ENCODE results near the gene CEND1.

Gene CEND1

DNA sequence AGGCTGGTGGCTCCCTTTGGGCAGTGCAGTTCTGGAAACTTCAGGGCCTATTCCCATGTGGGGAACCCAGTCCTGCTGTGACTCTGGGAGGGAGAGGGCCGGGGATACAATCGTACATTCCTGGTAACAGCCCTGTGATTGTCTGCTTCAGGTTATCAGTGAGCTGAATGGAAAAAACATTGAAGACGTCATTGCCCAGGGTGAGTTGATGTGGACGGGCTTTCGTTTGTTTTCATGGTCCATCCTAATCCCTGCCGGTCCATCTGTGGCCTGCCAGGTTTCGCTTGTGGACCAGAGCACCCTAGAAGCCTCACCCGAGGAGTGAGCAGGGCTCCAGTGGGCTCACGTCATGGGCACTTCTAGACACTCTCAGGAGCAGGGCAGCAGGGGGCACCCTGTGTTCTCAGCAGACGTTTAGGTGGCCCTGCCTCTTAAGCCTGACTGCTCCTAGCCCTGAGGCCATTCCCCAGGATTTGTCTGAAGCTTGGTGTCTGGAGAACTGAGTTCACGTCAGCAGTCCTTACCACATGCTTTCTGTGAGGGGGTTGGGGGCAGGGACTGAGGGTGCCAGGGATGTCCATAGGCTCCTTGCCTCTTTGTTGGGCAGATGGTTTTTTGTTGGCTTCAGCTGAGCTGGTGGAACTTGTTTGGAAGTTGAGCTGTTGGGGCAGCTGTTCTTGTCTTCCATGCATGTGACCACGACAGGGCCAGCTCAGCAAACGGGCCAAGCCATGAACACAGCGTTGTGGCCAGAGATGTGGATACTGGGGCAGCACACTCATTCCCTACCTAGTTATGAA is 21.8 kb upstream of the CEND1 start:
- no peak for DNase-seq (ENCODE audit: low read depth in 2 of 2)

DNA sequence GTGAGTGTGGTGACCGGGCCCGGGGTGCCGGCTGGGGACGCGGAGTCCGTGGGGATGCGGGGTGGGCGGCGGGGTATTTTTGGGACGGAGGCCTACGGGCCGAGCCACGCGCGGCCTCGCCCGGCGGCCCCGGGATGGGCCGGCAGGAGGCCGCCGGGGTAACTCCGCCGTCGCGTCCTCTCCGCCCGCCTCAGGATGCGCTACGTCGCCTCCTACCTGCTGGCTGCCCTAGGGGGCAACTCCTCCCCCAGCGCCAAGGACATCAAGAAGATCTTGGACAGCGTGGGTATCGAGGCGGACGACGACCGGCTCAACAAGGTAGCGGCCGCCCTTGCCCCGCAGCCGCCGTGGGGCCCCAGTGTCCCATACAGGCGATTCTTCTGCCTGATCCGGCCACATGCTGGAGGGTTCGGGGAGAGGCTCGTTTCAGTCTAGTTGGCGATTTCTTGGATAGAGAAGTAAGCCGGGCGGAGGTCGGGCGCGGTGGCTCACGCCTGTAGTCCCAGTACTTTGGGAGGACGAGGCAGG is 20.2 kb upstream of the CEND1 start:
- no peak for DNase-seq (ENCODE audit: low read depth in 2 of 2)

DNA sequence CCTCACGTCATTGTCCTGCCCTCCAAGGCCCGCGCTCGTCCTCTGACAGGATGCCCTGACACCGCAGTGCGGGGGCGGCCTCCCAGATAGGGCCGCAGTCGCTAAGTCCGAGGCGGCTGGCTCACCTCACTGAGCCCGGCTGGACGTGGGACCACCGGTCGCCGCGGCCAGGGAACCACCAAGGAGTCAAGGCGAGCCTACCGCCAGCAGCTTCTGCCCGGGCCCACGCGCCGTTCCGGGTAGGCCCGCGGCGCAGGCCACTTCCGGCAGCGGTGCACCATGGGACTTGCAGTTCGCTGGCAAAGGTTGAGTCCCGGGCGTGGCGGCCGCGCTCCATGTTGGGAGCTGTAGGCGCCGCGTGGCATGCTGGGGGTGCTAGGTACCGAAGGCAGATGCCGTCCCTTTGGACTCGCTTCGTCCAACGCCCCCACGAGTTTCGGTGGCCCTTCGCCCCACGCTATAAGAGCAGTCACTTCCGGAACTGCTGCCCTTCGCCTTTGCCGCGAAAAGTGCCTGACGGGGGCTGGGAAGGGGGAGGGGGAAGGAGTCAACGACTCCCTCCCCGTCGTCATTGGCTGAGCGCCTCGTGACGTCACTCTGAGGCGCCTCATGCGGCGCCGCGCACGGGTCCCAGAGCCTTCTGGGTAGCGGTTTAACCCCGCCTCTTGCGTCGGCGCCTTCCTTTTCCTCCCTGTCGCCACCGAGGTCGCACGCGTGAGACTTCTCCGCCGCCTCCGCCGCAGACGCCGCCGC is 19.6 kb upstream of the CEND1 start, which contains the start of gene RPLP2:
RPLP2 (plus strand) TSS at position 681 of the 753 bp plus-strand sequence. CDS start 268 bp downstream, outside the sequence.
- peak; percentile 93 to 94 for DNase-seq (ENCODE audit: low read depth in 2 of 2)

DNA sequence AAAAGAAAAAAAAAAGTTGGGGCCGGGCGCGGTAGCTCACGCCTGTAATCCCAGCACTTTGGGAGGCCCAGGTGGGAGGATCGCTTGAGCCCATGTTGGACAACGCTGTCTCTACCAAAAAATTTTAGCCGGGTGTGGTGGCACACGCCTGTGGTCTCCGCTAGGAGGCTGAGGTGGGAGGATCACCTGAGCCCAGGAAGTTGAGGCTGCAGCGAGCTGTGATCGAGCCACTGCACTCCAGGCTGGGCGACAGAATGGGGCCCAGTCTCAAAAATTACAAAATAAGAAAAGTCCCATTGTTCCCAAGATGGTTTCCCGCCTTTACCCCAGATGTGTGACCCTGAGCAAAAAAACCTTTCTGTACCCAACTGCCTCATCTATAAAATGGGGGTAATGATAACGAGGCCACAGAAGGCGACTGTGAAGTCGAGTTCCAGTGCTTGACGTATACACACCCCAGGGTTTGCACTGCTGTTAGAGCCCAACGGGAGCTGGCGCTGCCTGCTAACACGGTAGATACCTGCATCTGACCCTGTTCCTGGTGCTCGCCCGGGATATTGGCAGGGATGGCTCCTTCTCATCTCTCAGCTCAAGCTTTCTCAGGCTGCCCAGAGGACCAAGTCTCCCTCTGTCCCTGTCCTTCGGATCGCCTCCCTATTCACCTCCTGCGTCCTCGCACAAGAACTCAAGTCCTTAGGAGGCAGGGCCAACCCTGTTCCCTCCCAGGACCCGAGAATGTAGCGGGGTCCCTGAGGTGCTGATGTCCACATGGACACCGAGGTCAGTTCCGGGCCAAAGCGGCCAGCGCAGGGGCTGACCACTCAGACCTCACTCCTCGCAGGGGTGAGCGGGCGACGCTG is 18.8 kb upstream of the CEND1 start:
- no peak for DNase-seq (ENCODE audit: low read depth in 2 of 2)

DNA sequence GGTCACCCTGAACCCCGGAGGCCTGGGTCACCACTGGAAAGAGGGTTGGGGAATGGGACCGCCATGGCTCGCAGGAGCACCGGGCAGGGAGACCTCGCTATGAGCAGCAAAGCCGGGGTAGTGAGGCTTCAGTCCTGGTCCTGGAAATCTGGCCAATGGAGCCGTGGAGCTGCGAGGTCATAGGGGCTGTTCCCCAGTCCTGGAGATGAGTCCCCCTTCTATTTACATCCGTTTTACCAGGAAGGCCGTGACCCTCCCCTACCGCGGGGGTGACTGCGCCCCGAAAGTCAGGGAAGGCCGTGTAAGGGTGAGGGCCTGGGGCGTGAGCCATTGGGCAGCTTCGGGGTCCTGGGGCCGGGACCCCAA is 14.7 kb upstream of the CEND1 start:
- no peak for DNase-seq (ENCODE audit: low read depth in 2 of 2)

DNA sequence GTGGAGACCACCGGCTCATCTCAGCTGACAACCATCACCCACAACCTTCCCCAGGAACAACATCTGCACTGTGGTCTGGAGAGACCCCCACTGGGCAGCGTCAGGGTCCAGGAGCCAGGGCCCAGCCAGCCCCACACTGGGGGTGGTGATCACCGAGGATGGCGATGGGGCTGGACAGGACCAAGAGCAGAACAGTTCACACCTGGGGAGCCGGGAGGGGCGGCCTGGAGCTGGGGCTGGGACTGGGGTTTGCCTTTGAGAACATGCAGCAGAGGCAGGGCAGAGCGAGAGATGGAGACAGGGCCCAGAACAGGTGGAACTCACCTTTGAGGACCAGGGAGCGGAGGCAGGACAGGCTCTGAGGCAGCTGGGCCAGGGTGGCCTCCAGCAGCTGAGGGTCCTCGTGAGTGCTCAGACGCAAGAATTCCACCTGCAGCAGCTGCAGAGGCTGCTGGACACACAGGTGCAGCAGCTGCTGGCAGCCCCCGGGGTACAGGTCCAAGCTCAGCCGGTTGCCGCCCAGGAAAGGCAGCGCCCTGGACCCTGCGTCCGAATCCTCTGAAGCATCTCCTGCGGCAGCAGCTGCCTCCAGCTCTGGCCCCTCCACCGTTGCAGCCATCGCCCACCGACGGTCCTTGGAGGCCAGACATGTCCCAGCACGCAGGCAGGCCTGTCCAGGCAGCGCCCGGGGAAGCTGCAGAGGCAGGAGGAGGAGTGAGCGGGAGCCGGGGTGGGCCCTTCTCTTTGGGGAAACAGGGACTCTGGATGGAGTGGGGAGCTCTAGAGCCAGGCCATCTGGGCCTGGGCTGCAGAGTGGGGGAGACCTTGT is 14.1 kb upstream of the CEND1 start:
- no peak for DNase-seq (ENCODE audit: low read depth in 2 of 2)

DNA sequence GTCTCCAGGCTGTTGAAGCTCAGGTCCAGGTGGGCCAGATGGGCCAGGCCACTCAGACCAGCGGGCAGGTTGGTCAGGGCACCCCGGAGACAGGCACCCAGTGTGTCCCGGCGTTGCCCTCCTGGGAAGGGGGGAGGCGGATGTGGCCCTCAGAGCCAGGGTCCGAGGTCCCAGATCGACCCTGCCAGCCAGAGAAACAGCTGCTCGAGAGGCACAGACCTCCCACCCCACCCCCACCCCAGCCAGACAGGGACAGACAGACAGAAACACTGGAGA is 13.5 kb upstream of the CEND1 start:
- no peak for DNase-seq (ENCODE audit: low read depth in 2 of 2)

DNA sequence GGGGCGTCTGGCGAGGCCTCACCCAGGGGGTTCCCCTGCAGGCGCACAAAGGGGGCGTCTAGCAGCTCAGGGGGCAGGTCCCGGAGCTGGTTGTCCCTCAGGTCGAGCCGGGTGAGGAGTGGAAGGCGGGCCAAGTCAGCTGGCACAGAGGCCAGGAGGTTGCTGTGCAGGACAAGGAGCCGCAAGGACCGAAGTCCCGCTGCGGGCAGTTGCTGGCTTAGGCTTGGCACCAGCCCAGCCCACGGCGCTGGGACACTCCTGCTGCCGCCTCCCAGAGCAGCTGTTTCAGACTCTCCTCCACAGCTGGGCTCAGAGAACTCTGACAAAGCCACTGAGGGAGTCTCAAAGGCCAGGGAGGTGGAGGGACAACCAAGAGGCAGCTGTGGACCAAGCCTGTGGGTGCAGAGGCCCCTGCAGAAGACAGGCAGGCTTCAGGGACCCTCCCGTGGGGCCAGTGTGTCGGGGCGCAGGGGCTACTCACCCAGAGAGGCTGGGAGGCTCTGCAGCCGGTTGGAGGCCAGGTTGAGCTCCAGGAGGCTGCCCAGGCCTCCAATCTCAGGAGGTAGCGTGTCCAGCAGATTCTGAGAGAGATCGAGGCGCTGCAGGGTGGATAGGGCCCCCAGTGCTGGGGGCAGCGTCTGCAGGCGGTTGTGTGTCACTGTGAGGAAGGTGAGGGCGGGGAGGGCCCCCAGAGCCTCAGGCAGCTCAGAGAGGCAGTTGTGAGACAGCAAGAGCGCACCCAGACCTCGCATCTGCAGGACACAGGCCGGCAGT is 13.0 kb upstream of the CEND1 start:
- no peak for DNase-seq (ENCODE audit: low read depth in 2 of 2)

DNA sequence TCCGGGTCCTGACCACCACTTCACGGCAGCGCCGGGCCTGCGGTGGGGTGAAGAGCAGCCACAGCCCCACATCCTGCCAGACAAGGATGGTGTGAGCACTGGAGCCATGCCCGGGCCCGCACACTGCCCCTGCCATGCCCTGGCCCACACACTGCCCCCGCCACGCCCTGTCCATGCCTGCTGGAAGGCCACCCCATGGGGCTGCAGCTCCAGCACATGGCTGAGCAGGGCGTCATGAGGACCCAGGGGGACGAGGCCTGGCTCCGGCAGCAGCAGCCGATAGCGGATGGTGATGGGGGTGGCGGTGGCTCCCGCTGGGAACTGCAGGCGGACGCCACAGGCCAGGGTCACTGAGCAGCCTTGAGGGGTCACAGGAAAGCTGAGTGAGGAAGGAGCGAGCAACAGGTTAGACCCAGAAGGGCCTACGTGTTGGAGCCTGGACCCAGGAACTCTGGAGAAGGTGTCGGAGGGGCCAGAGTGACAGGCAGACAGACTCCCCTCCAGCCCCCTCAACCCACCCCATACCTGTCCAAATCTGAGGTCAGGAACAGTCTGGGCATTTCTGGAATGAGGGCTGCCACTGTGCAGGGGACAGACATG is 12.2 kb upstream of the CEND1 start:
- no peak for DNase-seq (ENCODE audit: low read depth in 2 of 2)

DNA sequence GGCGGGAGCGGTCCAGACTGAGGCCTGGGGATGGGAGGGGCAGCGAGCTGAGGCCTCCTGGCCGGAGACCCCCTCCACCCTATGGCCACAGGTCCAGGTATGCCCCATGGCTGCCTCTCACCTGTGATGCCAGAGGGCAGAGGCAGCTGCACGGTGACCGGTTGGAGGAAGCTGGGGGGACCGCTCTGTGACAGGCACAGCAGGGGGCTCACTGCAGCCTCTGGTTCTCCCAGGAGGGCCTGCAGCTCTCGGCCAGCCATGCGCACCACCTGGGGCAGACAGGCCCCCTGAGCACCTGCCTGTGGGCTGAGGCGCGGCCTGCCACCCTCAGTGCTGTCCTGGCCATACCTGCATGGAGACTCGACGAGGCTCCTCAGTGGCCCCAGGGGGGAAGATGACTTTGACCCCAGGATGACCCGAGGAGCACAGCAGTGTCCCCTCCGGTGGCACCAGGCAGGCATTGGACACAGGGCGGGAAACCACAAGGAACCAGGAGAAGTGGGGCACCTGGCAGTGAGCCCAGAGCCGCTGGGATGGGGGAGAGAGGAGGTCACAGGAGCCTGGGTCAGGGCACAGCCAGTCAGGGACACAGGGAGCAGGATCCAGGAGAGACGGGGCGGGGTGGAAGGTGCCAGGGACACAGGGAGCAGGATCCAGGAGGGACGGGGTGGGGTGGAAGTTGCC is 11.3 kb upstream of the CEND1 start:
- DNase-seq (ENCODE audit: low read depth in 2 of 2) = no peak

DNA sequence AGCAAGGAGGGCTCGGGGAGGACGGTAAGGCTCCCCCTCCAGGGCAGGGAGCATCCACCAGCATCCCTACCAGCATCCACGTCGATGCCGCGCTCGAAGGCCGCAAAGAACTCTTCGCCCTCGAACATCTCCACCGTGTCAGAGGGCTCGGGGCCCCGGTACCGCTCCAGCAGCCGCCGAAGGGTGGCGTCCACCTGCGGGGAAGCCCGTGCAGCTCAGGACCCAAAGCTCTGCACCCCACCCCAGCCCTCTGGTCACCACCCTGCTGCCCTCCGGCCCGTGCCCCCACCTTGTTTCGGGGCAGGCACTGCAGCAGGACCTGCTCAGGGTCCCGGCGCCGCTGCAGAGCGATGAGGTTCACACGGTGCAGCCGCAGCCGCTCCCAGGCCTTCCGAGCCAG is 10.6 kb upstream of the CEND1 start:
- DNase-seq (ENCODE audit: low read depth in 2 of 2) = no peak

DNA sequence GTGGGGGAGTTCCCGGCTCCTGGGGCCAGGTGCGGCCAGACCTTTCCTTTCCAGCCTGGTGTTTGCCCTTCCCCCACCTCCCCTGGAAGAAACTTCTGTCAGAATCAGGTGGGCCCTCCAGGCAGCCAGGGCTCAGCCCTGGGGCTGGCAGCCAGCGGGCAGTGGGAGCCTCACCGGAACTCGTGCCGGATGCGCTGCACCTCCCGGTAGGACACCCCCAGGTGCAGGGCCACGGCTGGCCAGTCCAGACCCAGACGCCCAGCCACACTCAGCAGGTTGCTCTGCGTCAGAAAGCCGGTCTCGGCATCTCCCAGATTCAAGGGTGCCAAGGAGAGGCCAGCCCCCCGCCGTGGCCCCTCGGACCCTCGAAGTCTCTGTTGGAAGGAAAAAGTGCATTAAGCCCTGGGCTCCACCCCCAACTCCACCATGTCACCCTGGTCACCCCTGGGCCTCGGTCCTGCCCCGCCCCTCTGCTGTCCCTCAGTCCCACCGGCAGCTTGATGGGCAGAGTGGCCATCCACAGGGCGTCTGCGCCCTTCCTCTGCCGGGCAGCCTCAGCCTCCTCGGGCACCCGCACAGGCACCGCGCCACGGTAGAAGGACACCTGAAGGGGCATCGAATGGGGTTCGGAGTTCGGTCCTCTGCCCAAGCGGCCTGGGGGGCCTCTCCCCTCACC is 9.9 kb upstream of the CEND1 start:
- no peak for DNase-seq (ENCODE audit: low read depth in 2 of 2)

DNA sequence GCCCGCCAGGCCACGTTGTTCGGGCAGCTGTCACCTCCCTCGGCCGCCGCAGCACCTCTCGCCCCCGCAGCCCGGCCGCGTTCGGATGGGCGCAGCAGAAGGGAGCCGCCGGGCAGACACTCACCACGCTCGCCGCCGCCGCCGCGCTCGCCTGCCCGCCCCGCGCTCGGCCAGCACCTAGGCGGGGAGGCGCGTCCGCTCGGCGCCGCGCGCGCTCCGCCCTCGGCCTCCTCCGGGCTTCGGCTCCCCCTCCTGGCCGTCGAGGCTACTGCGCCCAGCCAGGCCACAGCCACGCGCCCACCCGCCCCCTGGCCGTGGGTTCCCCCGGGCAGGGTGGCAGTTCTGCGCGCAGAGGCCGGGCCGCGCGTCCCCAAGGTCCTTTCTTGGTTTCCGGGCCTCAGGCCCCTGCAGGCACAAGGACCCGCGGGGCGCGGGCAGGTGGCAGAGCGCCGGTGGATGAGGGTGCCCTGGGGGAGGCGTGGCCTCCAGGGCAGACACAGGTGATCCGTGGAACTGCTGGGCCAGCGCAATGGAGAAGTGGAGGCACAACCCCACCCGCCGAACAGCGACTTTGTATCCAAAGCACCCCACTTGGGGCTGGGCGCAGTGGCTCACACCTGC is 8.3 kb upstream of the CEND1 start, which contains the start of gene SLC25A22:
SLC25A22 (minus strand) TSS at position 189 of the 621 bp plus-strand sequence. CDS start 3,275 bp downstream, outside the sequence.
- peak; percentile 34 to 42 for DNase-seq (ENCODE audit: low read depth in 2 of 2)

DNA sequence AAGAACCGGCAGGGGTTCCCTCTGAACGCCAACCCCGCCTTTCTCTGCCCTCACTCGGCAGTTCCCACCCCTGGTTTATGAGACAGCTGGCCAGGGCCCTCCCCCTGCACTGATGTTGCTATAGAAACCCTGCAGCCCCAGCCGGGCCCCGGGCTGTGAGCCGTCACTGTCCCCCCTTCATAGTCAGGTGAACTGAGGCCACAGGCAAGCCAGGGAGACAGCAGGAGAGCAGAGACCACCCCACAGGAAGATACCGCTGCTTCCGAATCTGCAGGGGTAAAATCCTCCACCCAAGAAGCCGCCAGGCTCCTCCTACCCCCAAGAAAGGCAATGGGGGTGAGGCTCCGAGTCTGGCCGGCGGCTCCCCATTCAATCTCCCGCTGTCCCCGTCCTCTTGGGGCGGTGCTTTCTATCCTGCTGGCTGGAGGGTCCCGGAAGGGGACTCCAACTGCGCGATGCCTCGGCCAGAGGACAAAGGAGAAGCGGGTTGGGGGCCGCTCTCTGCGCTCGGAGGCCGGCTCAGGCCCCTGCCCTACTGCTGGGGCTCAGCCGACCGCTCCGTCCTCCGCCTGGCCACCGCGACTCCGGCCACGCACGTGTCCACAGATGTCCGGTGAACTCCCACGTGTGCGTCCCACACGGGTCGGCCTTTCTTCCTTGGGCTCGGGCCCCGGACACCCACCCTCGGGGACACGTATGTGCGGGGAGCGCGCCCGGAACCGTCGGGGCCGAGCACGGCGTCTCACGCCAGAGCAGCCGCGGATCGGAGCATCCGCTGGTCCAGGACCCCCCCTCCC is 7.6 kb upstream of the CEND1 start:
- DNase-seq (ENCODE audit: low read depth in 2 of 2) = peak; percentile 64 to 68

DNA sequence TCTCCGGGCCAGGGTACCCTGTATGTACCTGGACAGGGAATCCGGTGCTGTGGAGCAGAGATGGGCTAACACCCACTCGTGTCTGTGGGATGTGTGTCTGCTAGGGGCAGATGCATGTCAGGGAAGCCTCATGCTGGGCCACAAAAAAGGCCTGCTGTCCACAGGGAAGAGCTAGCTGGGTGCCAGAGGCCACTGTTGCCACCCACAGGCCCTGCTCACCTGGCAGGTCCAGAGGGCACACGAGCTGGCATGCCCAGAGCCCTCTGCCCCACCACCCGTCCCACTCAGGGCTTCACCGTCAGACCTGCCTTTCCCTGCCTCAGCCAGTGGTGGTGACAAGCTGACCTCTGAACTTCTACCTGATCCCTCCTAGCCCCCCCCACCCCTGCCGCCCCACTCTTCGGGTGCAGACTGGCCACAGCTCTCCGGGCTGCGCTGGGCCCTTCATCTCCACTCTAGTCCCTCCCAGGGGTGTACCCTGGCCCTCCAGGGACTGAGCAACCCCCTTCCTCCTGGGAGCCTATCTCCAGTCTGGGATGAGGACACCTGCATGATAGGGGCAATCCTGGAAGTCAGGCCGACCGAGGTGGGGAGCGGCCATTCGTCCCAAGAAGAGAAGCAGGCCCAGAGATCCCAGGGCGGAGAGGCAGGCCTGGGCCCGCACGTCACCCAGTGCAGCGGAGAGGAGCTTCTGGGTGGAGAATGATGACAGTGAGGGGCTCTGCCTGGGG is 6.8 kb upstream of the CEND1 start:
- no peak for DNase-seq (ENCODE audit: low read depth in 2 of 2)

DNA sequence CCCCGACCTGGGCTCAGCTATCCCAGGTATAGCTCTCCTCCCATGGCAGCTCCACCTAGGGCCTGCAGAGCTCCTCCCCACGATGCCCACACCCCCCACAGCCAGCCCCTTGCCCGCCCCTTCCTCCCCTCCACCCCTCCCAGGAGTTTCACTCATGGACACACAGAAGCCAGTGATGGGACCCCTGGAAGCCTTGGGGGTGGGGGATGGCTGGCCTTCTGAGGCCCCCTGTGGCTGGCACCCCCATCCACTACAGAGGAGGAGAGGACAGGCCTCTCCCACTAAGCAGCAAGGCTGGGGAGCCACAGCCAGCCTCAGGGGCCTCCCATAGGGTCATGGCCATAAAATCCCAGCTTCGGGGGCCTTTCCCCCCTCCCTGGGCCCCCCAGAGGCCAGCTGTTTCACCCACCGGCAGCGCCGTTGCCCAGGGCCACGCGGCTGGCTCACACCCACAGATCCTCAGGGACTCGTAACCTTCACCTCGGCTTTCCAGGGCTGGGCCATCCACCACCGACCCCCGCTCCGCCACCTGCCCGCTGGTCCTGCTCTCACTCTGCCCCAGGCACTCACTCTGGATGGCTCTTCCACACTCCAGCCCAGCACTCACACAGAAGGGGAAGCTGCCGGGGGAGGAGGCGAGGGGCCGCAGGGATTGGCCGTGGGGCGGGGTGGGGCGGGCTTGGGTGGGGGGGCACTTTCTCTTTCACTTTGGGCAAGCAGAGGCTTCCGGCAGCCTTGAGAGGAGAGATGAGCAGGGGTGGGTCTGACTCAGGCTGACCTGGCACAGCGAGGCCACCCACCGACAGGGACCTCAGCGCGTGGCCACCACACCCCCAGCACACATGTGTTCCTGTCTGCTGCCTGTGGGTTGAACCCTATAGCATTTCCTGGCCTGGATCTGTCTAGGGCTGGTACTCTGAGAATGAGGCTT is 6.0 kb upstream of the CEND1 start:
- DNase-seq (ENCODE audit: low read depth in 2 of 2) = peak; percentile 43 to 49

All from fibroblast of skin of left quadriceps (primary cell).